CD4-positive, alpha-beta T cell treated with Interleukin-10 for 1 hour (primary cell): ENCODE measurements around the gene ACKR2.

ENCODE experiments used
- DNase-seq: peaks from one replicate; pipeline ENCODE4 v3.0.0-alpha.2; 2020

ACKR2 gene

GRCh38 chr3:42809202-42809601, at the start of gene ACKR2:
Gene ACKR2 (plus strand): TSS chr3:42809445. CDS start chr3:42864503, 55,058 bp downstream.
- DNase-seq: no peak

GRCh38 chr3:42762046-42762724, 47.1 kb upstream of the ACKR2 start:
- DNase-seq: no peak

- no peak for DNase-seq
These were observed 46.2 kb upstream of the ACKR2 start for GRCh38 chr3:42763021-42763420.

GRCh38 chr3:42764115-42764514, 45.1 kb upstream of the ACKR2 start:
- no peak for DNase-seq

GRCh38 chr3:42764561-42765295, 44.5 kb upstream of the ACKR2 start:
- no peak for DNase-seq

- DNase-seq: no peak
These were observed 39.6 kb upstream of the ACKR2 start for GRCh38 chr3:42769477-42770131.

- DNase-seq: no peak
These were observed 38.0 kb upstream of the ACKR2 start for GRCh38 chr3:42771271-42771670.

GRCh38 chr3:42772670-42773408, 36.4 kb upstream of the ACKR2 start, which contains the start of gene CCDC13:
Gene CCDC13 (minus strand): TSS chr3:42773253. CDS start chr3:42758345, 14,908 bp downstream.
- DNase-seq: peak; percentile 90

GRCh38 chr3:42773409-42773751, 35.9 kb upstream of the ACKR2 start:
- DNase-seq: no peak

GRCh38 chr3:42778644-42779043, 30.6 kb upstream of the ACKR2 start:
- DNase-seq: no peak

GRCh38 chr3:42780398-42780797, 28.8 kb upstream of the ACKR2 start:
- DNase-seq: no peak

- peak; percentile 77 for DNase-seq
These were observed 28.1 kb upstream of the ACKR2 start for GRCh38 chr3:42780892-42781700.

GRCh38 chr3:42786212-42786611, 23.0 kb upstream of the ACKR2 start:
- DNase-seq: no peak

- no peak for DNase-seq
These were observed 22.6 kb upstream of the ACKR2 start for GRCh38 chr3:42786631-42787030.

GRCh38 chr3:42790714-42791229, 18.5 kb upstream of the ACKR2 start:
- DNase-seq: no peak

- DNase-seq: no peak
These were observed 13.5 kb upstream of the ACKR2 start for GRCh38 chr3:42795621-42796181.

GRCh38 chr3:42796332-42796885, 12.8 kb upstream of the ACKR2 start:
- no peak for DNase-seq

GRCh38 chr3:42799376-42799775, 9.9 kb upstream of the ACKR2 start:
- no peak for DNase-seq

- no peak for DNase-seq
These were observed 9.0 kb upstream of the ACKR2 start for GRCh38 chr3:42800251-42800650.

- DNase-seq: no peak
These were observed 8.1 kb upstream of the ACKR2 start for GRCh38 chr3:42801048-42801620.

- no peak for DNase-seq
These were observed 7.5 kb upstream of the ACKR2 start for GRCh38 chr3:42801784-42802183.
